ENCODE results near the gene DCPS.
"Not testable (repeated sequence)": the region's sequence is repeated elsewhere in the genome, so short reads cannot be mapped to it uniquely, and the experiment has no call there.

The DCPS gene

DNA sequence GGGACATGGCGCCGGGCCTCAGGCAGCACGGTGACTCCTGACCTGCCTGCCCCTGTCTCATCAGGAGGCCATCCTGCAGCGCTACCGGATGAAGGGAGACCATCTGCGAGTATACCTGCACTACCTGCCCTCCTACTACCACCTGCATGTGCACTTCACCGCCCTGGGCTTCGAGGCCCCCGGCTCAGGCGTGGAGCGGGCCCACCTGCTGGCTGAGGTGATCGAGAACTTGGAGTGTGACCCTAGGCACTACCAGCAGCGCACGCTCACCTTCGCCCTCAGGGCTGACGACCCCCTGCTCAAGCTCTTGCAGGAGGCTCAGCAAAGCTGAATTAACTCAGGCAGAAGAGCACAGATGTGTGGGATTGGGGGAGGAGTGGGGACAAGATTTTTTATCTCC lies 41.4 kb downstream of the DCPS start:
- DNase-seq (ENCODE audit: low read depth) = no peak

DNA sequence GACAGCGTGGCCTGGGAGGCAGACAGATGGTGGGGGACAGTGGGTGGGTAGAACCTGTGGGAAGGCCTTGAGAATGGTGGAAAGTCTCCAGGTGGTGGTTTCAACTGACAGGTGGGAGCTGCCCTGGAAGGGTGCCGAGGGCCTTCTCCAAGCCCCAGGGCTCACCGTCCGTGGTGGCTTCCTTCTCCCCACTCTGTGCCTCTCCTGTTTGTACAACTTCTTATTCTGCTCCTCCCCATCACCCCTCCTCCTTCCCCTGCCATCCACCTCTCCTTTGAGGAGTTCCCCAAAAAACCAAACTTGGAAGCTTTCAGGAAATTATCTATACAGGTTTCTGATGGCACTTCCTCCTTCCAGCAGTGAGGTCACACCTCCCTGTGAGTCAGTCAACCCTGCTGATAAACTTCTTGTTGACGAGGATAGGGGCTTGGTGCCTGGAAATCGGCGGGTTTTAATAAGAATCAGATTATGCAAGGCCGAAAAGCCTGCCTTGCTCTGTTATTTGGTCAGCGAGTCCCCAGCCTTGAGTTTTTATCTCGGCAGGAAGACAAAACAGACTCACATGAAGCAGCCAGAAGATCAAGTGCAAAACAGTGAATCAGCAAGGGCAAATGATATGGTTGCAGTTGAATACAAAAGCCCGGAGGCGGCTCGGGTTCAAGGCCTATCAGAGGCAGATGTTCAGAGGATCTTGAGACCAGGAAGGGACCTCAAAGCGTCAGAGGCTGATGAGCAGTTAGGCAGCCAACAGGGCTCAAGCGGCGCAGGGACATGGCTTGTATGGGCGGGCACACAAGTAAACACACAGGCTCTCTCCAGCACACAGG lies 42.1 kb downstream of the DCPS start:
- no peak for DNase-seq (ENCODE audit: low read depth)

DNA sequence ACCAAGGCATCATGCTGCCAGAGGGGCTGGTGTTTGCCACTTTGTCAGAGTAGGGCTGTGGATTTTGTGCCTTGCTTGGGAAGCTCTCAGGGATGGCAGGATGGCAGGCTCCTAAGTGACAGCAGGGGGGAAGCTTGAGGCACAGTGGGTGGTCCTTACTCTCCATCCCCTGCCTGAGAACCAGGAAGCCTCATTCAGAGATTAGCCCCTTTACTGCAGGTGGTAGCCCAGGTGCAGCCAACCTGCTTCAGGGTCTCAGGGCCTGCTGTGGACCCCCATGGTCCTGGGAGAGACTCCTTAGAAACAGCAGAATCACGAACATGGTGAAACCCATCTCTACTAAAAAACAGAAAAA lies 42.7 kb downstream of the DCPS start:
- no peak for DNase-seq (ENCODE audit: low read depth)

DNA sequence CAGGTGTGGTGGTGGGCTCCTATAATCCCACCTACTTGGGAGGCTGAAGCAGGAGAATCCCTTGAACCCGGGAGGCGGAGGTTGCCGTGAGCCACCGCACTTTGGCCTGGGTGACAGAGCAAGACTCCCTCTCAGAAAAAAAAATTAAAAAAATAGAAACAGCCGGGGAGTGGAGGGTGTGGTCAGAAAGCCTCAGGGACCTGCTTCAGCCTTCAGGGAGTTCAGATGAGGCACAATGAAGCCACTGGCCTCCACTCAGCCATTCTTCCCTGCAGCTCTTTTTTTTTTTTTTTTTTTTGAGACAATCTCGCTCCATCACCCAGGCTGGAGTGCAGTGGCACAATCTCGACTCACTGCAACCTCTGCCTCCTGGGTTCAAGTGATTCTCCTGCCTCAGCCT lies 43.1 kb downstream of the DCPS start:
- not testable (repeated sequence) for DNase-seq (ENCODE audit: low read depth)

DNA sequence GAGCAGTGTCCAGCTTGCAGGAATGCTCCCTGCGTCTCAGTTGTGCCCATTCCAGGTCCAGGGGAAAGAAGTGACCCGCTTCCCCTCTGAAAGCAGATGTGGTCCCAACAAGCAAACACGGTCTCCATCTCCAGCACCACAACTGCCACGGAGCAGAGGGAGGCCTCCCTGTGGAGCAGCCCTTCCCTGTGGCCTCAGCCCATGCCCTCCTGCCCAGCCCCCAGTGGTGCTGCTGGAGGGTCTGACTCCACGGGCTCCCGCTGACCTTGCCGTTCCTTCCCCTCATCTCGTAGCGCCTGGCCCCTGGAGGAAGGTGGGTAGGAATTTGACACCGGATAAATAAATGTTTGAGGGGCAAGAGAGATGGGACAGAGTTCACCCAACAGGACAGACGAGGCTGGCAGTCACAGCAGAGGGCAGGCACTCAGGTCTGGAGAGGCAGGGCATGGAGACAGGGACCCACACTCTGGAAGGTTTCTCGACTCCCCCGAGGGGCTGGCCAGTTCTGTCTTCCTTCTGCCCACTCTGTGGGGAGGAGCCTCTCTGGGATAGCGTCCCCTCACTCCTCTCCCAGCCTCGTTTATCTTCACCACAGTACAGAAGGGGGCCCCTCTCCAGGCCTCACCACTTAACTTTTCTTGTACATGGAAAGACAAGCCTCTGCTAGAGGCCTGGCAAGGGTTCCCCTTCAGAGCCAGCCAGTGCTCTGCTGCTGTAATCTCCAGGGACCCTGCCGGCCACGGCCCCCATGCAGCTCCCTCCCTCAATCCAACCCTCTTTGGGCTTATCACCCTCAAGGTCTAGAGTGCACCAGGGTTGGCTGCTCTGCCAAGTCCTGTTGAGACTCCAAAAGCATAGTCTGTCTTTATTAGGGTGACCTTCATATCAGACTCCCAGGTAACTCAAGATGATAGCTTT lies 44.1 kb downstream of the DCPS start:
- no peak for DNase-seq (ENCODE audit: low read depth)

DNA sequence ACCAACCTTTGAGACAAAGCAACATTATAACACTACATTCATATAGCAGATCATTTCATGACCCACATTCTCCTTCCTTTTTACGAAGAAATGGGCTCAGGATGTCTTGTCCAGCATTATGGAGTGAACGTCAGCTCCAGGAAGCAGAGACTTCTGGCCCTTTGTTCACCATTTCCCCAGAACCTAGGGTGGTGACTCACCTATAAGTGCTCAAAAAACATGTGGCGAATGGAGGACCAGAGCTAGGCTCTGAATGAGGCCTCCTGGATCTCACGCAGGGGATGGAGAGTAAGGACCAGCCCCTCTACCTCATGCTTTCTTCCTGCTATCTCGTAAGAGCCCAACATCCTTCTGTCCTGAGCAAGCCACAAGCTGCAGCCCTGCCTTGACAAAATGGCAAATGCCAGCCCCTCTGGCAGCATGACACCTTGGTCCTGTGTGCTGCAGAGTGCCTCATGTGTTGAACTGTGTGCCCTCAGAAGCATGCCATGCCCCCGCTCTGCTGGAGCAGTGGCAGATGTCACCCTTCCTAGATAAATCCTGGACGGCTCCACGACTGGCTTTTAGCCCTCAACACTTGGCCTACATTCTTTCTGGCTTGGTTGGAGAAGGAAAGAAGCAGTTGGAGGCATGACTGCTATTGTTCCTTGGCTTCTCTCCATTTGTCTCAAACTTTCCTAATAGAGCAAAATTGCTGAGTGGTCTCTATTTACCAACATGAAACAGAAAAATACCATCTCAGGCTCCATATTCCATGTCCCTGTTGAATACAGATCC lies 45.1 kb downstream of the DCPS start:
- DNase-seq (ENCODE audit: low read depth) = no peak

DNA sequence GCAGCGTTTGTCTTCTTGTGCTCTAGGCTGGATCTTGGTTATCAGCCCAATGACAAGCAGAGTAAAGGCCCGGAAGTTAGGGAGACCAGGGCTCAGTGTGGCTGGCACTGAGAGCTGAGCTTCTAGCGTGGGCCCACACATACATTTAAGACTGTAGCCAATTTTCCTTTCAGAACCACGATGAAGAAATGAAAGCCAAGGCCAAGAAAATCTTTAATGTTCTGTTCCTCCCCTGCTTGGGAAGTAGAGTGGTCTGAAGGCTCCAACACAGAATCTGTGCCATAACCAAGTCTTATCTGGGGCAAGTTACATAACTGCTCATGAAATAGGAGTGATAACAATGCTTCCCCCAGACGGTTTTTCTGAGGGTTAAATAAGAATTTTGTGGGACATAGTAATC lies 47.0 kb downstream of the DCPS start:
- no peak for DNase-seq (ENCODE audit: low read depth)

DNA sequence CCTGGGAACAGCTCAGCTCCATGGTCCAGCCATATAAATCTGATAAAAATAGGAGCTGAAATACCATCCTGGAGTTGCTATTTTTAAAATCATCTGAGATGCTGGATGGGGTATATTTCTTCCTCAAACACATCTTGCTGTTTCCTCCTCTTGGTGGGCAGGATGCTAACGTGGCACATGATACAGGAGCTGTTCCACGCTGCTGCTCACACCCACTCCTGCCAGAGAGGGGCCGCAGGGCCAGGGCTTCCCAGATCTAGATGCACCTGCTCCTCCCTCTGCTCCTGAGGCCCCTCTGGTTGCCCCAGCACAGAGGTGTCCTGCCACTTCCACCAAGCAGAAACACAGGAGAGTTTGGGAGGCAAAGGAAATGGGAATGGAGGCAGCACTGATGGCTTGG lies 48.3 kb downstream of the DCPS start:
- DNase-seq (ENCODE audit: low read depth) = no peak

DNA sequence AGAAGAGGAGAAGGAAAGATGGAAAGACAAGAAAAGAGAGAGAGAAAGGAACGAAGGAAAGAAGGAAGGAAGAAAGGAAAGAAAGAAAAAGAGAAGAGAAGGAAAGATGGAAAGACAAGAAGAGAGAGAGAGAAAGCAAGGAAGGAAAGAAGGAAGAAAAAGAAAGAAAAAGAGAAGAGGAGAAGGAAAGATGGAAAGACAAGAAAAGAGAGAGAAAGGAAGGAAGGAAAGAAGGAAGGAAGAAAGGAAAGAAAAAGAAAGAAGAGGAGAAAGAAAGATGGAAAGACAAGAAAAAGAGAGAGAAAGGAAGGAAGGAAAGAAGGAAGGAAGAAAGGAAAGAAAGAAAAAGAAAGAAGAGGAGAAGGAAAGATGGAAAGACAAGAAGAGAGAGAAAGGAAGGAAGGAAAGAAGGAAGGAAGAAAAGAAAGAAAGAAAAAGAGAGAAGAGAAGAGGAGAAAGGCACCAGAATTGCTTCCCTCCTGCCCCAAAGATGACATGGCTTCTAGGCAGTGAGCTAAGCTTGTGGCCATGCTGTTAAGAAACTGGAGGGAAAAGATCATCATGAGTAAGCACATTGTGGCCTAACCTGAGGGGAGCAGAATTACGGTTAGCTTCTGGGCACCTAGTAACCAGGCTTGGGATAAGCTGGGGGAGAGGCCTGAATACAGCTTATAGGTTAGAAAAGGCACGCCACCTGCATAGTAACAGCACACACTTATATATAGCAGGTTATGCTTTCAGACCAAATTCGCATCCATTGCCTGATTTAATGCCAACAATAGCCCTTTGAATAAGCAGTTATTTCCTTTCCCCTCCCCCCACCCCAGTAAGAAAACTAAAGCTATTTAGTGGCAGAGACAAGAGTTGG lies 49.3 kb downstream of the DCPS start:
- no peak for DNase-seq (ENCODE audit: low read depth)

DNA sequence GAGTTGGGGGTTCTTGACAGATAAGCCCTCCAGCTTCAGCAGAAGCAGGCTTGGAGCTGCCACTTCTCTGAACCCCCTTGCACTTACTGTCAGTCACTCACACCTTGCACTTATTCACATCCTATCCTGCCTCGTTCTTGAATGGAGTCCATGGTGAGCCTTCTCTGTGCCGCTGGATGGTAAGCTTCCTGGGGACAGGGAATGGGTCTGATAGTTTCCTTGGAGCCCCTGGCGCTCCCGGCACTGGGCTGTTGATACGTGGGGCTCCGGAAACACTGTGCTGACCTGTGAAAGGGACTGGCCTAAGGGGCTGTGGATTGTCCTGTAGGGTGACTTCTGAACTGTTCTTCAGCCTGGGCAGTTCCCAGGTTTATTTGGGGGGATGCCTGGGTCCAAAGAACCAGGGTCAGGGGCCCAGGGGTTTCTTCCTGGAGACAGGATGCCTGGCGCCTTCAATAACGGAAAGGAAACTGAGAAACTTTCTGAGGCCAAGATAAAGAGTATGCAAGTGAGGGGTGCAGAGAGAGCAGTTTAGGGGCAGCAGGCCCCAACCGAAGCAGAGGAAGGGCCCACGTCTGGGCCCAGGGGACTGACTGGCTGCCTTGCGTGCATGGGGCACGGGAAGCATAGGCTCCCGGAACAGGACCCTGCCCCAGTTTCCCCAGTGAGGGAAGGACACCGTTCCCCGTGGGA lies 50.9 kb downstream of the DCPS start:
- DNase-seq (ENCODE audit: low read depth) = no peak

DNA sequence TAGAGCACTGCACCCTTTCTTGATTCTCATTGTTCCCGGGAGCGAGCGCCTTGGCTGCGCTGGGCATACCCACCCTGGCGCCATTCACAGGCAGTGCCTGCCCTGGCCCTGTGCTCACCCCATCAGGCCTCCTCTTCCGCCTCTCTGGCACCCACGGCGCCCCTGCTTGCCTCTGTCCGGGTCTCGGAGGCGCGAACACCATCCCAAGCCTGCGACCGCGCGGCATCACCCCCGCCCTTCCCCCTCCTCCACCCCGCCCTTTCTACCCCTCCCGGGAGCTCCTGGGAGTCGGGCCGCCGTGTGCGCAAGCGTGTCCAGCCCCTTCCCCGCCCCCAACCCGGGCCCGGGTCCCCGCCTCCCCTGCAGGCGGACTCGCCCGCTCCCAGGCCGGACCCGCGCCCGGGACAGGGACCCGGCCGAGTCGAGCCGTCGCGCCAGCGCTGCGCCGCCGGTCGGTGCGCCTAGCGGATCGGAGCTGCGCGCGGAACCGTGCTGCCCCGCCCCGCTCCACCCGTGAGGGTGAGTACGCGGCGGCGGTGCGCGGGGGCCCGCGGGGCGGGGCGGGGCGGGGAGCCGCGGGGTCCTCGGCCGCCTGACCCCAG lies 51.6 kb downstream of the DCPS start, which contains the start of gene ST3GAL4:
ST3GAL4 (plus strand) TSS at position 363 of the 602 bp plus-strand sequence. CDS start 50,470 bp downstream, outside the sequence.
- DNase-seq (ENCODE audit: low read depth) = peak; percentile 74

DNA sequence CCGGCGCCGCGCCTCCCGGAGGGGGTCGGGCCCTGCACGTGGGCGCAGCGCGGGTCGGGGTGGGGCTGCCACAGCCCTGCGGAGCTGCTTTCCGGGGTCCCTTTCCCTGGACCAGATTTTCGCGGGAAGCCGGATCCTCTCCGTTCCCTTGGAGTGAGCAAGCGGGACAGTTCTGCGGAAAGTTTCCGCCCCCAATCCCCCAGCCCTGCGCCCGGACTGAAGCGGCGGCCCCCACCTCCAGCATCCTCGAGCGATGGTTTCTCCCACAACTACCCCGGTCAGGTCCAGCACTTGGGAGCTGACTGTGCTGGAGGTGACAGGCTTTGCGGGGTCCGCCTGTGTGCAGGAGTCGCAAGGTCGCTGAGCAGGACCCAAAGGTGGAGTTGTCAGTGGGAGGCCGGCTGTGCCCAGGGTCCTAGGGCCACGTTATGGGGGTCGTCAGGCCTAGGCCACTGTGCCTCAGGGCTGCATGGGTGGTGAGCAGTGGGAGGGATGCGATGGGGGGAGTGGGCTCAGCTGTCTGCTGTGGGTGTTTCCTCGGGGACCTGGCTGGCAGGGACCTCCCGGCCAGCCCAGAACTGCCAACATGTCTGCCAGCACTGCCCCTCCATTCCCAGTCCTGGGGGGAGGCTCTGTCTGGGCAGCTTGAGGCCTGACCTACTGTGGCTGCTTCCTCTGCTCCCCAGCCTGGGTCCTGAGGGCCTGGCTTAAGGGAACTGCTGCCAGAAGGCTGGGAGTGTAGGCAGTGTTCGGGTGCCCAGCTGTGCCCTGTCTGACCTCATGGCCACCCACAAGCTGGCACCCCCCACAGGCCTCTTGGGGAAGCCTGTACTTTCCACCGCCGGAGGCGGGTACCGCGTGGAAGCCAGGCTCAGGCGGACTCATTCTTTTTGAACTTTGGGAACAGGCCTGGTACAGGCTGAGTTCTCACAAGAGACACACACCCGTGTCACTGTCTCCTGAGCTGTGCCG lies 52.4 kb downstream of the DCPS start:
- DNase-seq (ENCODE audit: low read depth) = no peak

DNA sequence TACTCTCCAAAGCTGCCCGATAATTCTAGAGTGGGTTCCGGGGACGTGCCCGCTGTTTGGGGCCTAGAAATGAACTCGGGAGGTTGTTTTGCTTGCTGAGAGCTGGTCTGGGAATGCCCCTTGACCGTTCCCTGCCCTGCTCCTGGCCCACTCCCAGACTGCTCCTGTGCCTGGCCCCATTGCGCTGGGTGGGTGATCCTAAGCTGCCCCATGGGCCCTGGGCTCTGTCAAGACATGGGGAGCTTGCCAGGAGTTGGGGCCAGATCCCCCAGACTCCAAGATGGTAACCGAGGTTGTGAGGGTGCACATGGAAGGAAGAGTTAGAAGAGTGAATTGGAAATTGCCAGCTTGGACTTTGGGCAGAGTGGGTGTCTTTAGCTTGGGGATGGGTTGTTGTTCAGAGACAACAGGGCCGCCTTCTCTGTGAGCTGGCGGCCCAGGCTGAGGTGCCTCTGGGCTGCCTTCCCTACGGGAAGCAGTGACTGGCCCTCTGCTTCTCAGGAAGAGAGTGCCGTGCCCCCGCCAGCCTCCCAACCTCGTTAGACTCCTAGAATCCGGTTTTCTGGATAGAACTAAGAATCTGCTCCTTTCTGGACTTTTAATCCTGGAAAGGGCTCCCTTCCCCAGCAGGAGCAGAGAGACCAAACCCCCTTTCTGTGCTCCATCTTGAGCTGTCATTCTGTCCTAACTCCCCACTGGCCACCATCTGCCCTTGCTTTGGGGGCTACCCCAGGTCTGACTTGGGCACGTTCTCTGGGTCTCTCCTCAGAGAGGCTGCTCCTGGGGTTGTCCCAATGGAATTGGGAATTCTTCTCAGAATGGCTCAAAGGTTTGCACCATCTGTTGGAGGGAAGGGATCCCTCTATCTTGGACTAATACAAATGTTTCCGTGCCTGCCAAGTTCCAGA lies 53.4 kb downstream of the DCPS start:
- DNase-seq (ENCODE audit: low read depth) = no peak

DNA sequence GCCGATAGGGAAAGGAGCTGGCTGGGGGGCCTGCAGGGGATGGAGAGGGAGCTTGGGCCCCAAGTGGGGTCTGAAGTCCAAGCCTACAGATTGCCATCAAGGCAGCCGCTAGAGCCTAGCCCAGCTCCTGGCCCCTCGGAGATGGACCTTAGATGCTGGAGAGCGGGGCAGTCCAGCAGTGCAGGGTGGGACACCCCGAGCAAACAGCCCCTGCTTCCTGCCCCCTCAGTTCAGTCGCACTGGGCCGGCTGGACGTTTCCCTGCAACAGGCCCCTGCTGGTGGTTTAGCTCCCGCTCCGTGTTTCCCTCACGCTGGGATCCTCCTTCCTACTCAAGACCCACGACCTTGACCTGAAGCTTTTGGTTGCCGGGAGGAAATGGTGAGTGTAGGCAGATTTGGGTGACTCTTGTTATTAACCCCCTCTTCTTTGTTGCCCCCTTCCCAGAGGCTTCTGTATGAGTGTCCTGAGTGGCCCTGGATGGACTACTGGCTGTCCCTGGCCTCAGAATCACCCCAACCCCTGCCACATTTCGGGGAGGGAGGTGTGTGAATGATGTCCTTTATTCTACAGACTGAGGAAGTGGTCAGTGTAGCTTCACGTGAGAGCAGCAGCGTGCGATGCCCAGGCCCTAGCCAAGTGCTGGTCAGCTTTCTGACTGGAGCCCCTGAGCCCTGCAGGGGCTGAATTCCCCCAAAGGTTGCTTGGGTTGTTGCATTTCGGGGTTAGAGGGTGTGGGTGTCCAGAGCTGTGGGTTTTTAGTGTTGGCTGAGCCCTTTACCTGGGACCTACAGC lies 54.3 kb downstream of the DCPS start:
- no peak for DNase-seq (ENCODE audit: low read depth)

DNA sequence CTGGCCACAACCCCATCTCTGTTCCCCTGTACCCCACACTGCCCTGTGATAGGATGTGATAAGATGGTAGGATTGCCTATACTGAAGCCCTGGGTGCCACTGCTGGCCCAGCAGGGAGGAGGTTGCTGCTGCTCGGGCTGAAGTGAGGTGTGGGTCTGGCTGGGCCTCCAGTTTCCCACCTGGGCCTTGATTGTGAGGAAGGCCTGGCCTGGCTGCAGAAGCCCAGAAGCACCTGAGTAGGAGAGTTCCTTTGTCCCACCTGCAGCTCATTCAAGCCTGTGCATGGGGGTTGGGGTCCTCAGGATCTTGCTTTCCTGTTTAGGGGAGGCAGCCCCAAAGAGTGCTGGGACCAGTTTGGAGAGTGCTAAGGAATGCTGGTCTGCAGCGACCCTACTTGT lies 54.9 kb downstream of the DCPS start:
- no peak for DNase-seq (ENCODE audit: low read depth)

DNA sequence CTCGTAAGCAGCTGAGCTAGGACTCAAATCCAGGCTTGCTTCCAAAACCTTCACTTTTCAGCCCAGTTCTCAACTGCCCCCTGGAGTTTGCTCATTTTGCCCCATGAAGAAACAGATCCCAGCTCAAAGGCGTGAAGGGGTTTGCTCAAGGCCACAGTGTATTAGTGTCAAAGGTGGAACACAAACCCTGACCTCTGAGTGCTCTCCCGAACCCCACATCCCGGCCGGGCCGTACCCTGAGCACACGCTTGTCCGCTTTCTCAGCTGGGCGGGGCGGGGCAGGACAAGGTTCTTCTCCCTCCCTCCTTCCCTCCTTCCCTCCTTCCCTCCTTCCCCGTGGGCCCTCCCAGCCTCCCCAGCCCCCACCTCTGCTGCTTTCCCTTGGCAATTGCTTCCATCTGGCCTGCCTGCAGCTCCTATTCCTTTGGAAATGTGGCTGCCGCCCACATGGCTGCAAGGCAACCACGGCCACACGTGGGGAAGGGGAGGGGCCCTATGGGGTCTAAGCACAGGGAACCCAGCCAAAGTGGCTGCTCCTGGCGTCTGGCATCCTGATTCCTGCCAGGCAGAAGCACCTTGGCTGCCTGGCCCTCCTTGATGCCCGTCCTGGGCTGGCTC lies 55.7 kb downstream of the DCPS start:
- no peak for DNase-seq (ENCODE audit: low read depth)

DNA sequence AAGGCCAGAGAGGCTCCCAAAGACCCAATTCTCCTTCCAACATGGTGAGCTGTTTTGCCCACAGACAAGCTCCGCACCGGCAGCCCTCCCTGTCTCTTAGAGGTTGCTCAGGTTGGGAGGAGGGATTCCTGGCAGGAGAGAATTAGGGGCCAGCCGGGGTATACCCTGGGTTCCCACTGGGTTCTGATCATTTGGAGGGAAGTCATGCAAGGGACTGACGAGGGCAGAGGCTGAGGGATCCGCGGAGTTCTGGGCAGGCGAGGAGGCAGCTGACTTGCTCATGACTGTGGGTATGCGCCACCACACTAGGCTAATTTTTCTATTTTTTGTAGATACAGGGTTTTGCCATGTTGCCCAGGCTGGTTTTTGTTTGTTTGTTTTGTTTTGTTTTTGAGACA lies 56.2 kb downstream of the DCPS start:
- DNase-seq (ENCODE audit: low read depth) = no peak

Data from activated T-cell treated with anti-CD3 and anti-CD28 coated beads for 48 hours (primary cell).